ENCODE measurements around the gene PLCH1. TPM values are rescaled to one million over a fixed set of nuclear protein-coding genes. Genes with fewer than 3 reads are reported as not detected.

Gene PLCH1
- total and polyA plus RNA-seq, 3 experiments from 2014 or later: not detected

DNA sequence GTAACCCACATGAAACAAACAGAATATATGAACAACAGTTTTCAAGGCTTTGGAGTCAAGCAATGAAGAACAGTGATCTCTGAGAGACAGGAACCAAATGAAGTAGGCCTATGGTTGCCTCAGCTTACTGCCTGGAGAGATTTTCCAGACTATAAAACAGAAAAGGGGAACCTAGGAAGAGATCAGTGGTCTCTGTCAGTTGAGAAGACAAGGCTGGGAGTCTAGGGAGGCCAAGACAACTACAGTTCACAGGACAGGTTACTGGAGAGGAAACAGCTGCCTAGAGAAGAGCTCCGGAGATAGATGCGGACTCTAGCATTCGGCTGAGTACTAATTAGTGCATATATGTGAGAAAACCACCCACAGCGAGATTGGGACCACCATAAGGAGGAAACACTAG, 87.7 kb downstream of the PLCH1 start:
- Histone ChIP-seq H3K9me3 (ENCODE audit: low read length) (no peaks in the 10 kb centered on the region), H3K27ac (ENCODE audit: low read depth, low read length) (no peak overlapping the region), H3K4me1 (ENCODE audit: insufficient read depth, low read length) (no peaks in the 10 kb centered on the region), H3K27me3 (ENCODE audit: insufficient read depth, low read length, poor library complexity, severe bottlenecking) (no peaks in the 10 kb centered on the region), H3K4me3 (ENCODE audit: low read length) (no peak overlapping the region), H3K36me3 (ENCODE audit: insufficient read depth, low read length) (no peaks in the 10 kb centered on the region)
- Mint-ChIP-seq H3K4me1 (no peaks in the 10 kb centered on the region), H3K9me3 (no peaks in the 10 kb centered on the region), H3K27ac (no peak overlapping the region), H3K36me3 (no peaks in the 10 kb centered on the region), H3K4me3 (no peak overlapping the region), H3K27me3 (peaks cover 0 to 3% of the 10 kb centered on the region in 2 donors)
- ChIA-PET POLR2A (no interaction called here), CTCF (no interaction called here)
- DNase-seq: no peak

- Mint-ChIP-seq H3K4me1 (no peaks in the 10 kb centered on the region), H3K9me3 (no peaks in the 10 kb centered on the region), H3K27me3 (peaks cover 0 to 3% of the 10 kb centered on the region in 2 donors), H3K36me3 (no peaks in the 10 kb centered on the region), H3K4me3 (no peak overlapping the region), H3K27ac (no peak overlapping the region)
- Histone ChIP-seq H3K27ac (ENCODE audit: low read depth, low read length) (no peak overlapping the region), H3K36me3 (ENCODE audit: insufficient read depth, low read length) (no peaks in the 10 kb centered on the region), H3K4me1 (ENCODE audit: insufficient read depth, low read length) (no peaks in the 10 kb centered on the region), H3K27me3 (ENCODE audit: insufficient read depth, low read length, poor library complexity, severe bottlenecking) (no peaks in the 10 kb centered on the region), H3K4me3 (ENCODE audit: low read length) (no peak overlapping the region), H3K9me3 (ENCODE audit: low read length) (no peaks in the 10 kb centered on the region)
- ChIA-PET POLR2A (no interaction called here), CTCF (no interaction called here)
- DNase-seq: no peak
Measured at GRCh38 chr3:155656466-155656865, 88.4 kb downstream of the PLCH1 start.

- POLR2A ChIA-PET: no interaction called here
Measured at GRCh38 chr3:155651489-155652218, 93.2 kb downstream of the PLCH1 start.

GRCh38 chr3:155648013-155648591, 96.8 kb downstream of the PLCH1 start:
- no peaks in the 10 kb centered on the region for H3K4me1 Mint-ChIP-seq
- ChIA-PET POLR2A (no interaction called here), CTCF (no interaction called here)
- no peak for DNase-seq
- H3K27me3 Mint-ChIP-seq: peaks cover 0 to 8% of the 10 kb centered on the region in 2 donors
- H3K36me3 Mint-ChIP-seq: no peaks in the 10 kb centered on the region
- H3K4me1 ChIP-seq (ENCODE audit: insufficient read depth, low read length): no peaks in the 10 kb centered on the region
- H3K4me3 ChIP-seq (ENCODE audit: low read length): no peak overlapping the region
- H3K4me3 Mint-ChIP-seq: no peak overlapping the region
- no peak overlapping the region for H3K27ac ChIP-seq (ENCODE audit: low read depth, low read length)
- H3K27me3 ChIP-seq (ENCODE audit: insufficient read depth, low read length, poor library complexity, severe bottlenecking): no peaks in the 10 kb centered on the region
- no peaks in the 10 kb centered on the region for H3K36me3 ChIP-seq (ENCODE audit: insufficient read depth, low read length)
- no peaks in the 10 kb centered on the region for H3K9me3 ChIP-seq (ENCODE audit: low read length)
- H3K9me3 Mint-ChIP-seq: no peaks in the 10 kb centered on the region
- no peak overlapping the region for H3K27ac Mint-ChIP-seq

More at GRCh38 chr3:155651489-155652218, 93.2 kb downstream of the PLCH1 start:
- peaks cover 0 to 8% of the 10 kb centered on the region in 2 donors for H3K27me3 Mint-ChIP-seq
- Histone ChIP-seq H3K27ac (ENCODE audit: low read depth, low read length) (no peak overlapping the region), H3K4me3 (ENCODE audit: low read length) (no peak overlapping the region), H3K36me3 (ENCODE audit: insufficient read depth, low read length) (no peaks in the 10 kb centered on the region), H3K4me1 (ENCODE audit: insufficient read depth, low read length) (no peaks in the 10 kb centered on the region), H3K27me3 (ENCODE audit: insufficient read depth, low read length, poor library complexity, severe bottlenecking) (no peaks in the 10 kb centered on the region), H3K9me3 (ENCODE audit: low read length) (no peaks in the 10 kb centered on the region)
- no peak overlapping the region for H3K27ac Mint-ChIP-seq
- H3K4me3 Mint-ChIP-seq: no peak overlapping the region
- H3K36me3 Mint-ChIP-seq: no peaks in the 10 kb centered on the region
- H3K4me1 Mint-ChIP-seq: no peaks in the 10 kb centered on the region
- CTCF ChIA-PET: no interaction called here
- no peaks in the 10 kb centered on the region for H3K9me3 Mint-ChIP-seq
- DNase-seq: no peak

DNA sequence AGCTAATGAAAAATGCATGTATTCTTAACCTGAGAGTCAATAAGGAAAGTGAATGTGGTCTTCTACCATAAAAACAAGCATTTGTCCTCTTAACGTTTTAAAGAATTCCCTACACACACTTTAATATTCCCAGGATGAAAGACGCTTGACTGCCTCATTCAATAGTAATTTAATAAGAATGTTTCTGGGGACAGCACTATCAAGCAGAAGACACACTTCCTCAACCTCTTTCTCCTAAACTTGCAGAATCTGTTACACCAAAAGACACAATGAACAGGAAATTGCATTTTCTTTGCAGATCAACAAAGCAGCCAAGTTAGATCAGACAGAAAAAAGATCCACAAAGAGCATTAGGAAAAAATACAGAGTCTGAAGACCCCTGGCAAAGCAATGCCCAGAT, 97.7 kb downstream of the PLCH1 start:
- Histone ChIP-seq H3K36me3 (ENCODE audit: insufficient read depth, low read length) (no peaks in the 10 kb centered on the region), H3K27ac (ENCODE audit: low read depth, low read length) (no peak overlapping the region), H3K4me3 (ENCODE audit: low read length) (no peak overlapping the region), H3K9me3 (ENCODE audit: low read length) (no peaks in the 10 kb centered on the region), H3K27me3 (ENCODE audit: insufficient read depth, low read length, poor library complexity, severe bottlenecking) (no peaks in the 10 kb centered on the region), H3K4me1 (ENCODE audit: insufficient read depth, low read length) (no peaks in the 10 kb centered on the region)
- Mint-ChIP-seq H3K27ac (no peak overlapping the region), H3K27me3 (peaks cover 0 to 8% of the 10 kb centered on the region in 2 donors), H3K9me3 (no peaks in the 10 kb centered on the region), H3K36me3 (no peaks in the 10 kb centered on the region), H3K4me3 (no peak overlapping the region), H3K4me1 (no peaks in the 10 kb centered on the region)
- ChIA-PET POLR2A (no interaction called here), CTCF (no interaction called here)
- no peak for DNase-seq

DNA sequence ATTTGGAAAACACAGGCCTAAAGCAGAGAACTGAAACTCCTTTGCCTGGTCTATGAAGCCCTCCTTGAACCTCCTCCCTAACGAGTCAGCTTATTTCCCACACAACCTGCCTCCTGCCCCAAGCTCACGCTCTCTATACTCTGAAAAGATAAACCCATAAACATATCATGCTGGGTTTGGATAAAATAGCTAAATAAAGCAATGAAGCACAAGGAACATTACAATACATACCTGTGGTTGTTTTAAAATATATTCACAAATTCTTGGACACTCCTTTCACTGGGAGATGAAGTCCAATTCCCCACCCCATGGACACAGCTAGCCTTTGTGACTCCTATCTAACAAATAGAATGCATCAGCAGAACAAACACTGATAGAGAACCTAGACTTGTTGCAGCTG, 98.2 kb downstream of the PLCH1 start:
- no peaks in the 10 kb centered on the region for H3K9me3 ChIP-seq (ENCODE audit: low read length)
- no peak overlapping the region for H3K27ac ChIP-seq (ENCODE audit: low read depth, low read length)
- ChIA-PET POLR2A (no interaction called here), CTCF (no interaction called here)
- Mint-ChIP-seq H3K4me1 (no peaks in the 10 kb centered on the region), H3K36me3 (no peaks in the 10 kb centered on the region), H3K4me3 (no peak overlapping the region), H3K27me3 (peaks cover 0 to 8% of the 10 kb centered on the region in 2 donors), H3K27ac (no peak overlapping the region), H3K9me3 (no peaks in the 10 kb centered on the region)
- DNase-seq: no peak
- no peaks in the 10 kb centered on the region for H3K27me3 ChIP-seq (ENCODE audit: insufficient read depth, low read length, poor library complexity, severe bottlenecking)
- no peaks in the 10 kb centered on the region for H3K36me3 ChIP-seq (ENCODE audit: insufficient read depth, low read length)
- H3K4me3 ChIP-seq (ENCODE audit: low read length): no peak overlapping the region
- H3K4me1 ChIP-seq (ENCODE audit: insufficient read depth, low read length): no peaks in the 10 kb centered on the region

GRCh38 chr3:155646128-155646527, 98.7 kb downstream of the PLCH1 start:
- Histone ChIP-seq H3K9me3 (ENCODE audit: low read length) (no peaks in the 10 kb centered on the region), H3K27ac (ENCODE audit: low read depth, low read length) (no peak overlapping the region), H3K36me3 (ENCODE audit: insufficient read depth, low read length) (no peaks in the 10 kb centered on the region), H3K27me3 (ENCODE audit: insufficient read depth, low read length, poor library complexity, severe bottlenecking) (no peaks in the 10 kb centered on the region), H3K4me3 (ENCODE audit: low read length) (no peak overlapping the region), H3K4me1 (ENCODE audit: insufficient read depth, low read length) (no peaks in the 10 kb centered on the region)
- H3K4me1 Mint-ChIP-seq: no peaks in the 10 kb centered on the region
- H3K36me3 Mint-ChIP-seq: no peaks in the 10 kb centered on the region
- no peaks in the 10 kb centered on the region for H3K9me3 Mint-ChIP-seq
- ChIA-PET CTCF (no interaction called here), POLR2A (no interaction called here)
- no peak for DNase-seq
- H3K27me3 Mint-ChIP-seq: peaks cover 0 to 8% of the 10 kb centered on the region in 2 donors
- no peak overlapping the region for H3K27ac Mint-ChIP-seq
- H3K4me3 Mint-ChIP-seq: no peak overlapping the region

DNA sequence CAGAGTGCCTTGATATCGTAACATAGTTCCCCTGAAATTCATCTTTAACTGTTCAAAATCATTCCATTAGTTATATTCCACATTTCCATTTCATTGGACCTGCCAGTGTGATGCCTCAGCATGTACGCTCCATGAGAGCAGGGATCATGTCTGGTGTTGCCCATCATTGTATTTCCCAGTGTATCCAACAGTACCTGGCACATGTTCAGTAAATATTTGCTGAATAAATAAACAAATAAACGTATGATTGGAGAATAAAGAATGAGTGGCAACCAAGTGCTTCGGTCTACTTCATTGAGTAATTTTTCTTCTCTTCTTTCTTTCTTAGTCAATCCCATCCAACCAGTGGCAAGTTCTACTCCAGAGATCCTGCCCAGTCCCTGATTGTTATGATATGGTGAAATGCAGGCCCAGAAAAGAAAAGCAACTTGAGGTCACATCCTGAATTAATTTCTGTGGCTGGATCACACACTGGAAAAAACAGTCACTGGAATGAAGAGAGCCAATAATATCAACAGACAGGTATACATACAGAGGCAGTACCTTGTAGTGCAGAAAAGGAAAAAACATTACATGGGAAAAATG, 101.2 kb downstream of the PLCH1 start:
- no peaks in the 10 kb centered on the region for H3K9me3 ChIP-seq (ENCODE audit: low read length)
- H3K4me1 ChIP-seq (ENCODE audit: insufficient read depth, low read length): no peaks in the 10 kb centered on the region
- Mint-ChIP-seq H3K27ac (no peak overlapping the region), H3K36me3 (no peaks in the 10 kb centered on the region), H3K27me3 (peaks cover 1 to 12% of the 10 kb centered on the region in 2 donors), H3K4me3 (no peak overlapping the region), H3K4me1 (no peaks in the 10 kb centered on the region), H3K9me3 (no peaks in the 10 kb centered on the region)
- no peaks in the 10 kb centered on the region for H3K36me3 ChIP-seq (ENCODE audit: insufficient read depth, low read length)
- no peaks in the 10 kb centered on the region for H3K27me3 ChIP-seq (ENCODE audit: insufficient read depth, low read length, poor library complexity, severe bottlenecking)
- no peak overlapping the region for H3K4me3 ChIP-seq (ENCODE audit: low read length)
- DNase-seq: no peak
- H3K27ac ChIP-seq (ENCODE audit: low read depth, low read length): no peak overlapping the region
- POLR2A ChIA-PET: no interaction called here
- CTCF ChIA-PET: no interaction called here

Data from CD8-positive, alpha-beta memory T cell (primary cell).